Measurements from ENCODE around the gene PAWR. TPM values are rescaled to one million over a fixed set of nuclear protein-coding genes. Genes with fewer than 3 reads are reported as not detected.
"Not testable (repeated sequence)": the region's sequence is repeated elsewhere in the genome, so short reads cannot be mapped to it uniquely, and the experiment has no call there.

Gene PAWR
- total RNA-seq, 5 donors from 2014 or later (not counting 1 experiment from before 2014, with no cell fraction given) = 0.98 to 8.2 (median 6.1) TPM

DNA sequence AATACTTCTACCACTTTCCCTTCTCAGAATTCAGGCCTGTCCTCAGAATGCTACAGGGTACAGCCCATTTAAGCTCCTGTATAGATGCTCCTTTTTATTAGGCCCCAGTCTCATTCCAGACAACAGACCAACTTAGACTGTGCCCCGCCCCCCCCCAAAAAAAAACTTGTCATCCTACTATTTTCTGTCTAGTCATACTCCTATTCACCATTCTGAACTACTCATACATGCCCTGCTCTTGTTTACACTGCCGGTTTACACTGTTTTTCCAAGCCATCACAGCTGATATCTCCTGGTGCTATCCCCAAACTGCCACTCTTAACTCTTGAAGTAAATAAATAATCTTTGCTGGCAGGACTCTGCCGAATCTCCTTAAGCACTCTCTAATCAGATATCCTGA, 146.3 kb downstream of the PAWR start:
- H3K9me3 Mint-ChIP-seq; DNase-seq; H3K4me1 ChIP-seq (ENCODE audit: control insufficient read depth in 1 of 2, extremely low read depth in 1 of 2, insufficient read depth in 2 of 2, low read length in 2 of 2); H3K27me3 Mint-ChIP-seq; H3K4me3 Mint-ChIP-seq; H3K4me1 Mint-ChIP-seq; H3K36me3 Mint-ChIP-seq; POLR2A ChIA-PET; H3K4me3 ChIP-seq (ENCODE audit: control insufficient read depth in 1 of 2, extremely low read depth in 1 of 2, low read length in 1 of 2); H3K27ac Mint-ChIP-seq; H3K9me3 ChIP-seq; H3K36me3 ChIP-seq (ENCODE audit: control insufficient read depth in 2 of 2, extremely low read depth in 1 of 2, insufficient read depth in 1 of 2, low read length in 1 of 2); ATAC-seq (replicated peaks in 1 of 4); H3K27ac ChIP-seq (ENCODE audit: low read length); CTCF ChIA-PET; H3K27me3 ChIP-seq (replicated peaks in 1 of 2; ENCODE audit: control insufficient read depth in 2 of 2, extremely low read depth in 1 of 2, insufficient read depth in 2 of 2, low read length in 1 of 2): not testable (repeated sequence)
- no CpG with 5 or more reads among the region's 3 CpGs for WGBS (ENCODE audit: insufficient coverage)

- no peaks in the 10 kb centered on the region for H3K36me3 ChIP-seq (ENCODE audit: control insufficient read depth in 2 of 2, extremely low read depth in 1 of 2, insufficient read depth in 1 of 2, low read length in 1 of 2)
- H3K27me3 ChIP-seq (replicated peaks in 1 of 2; ENCODE audit: control insufficient read depth in 2 of 2, extremely low read depth in 1 of 2, insufficient read depth in 2 of 2, low read length in 1 of 2) = no peaks in the 10 kb centered on the region
- H3K27ac Mint-ChIP-seq = no peak overlapping the region
- no peaks in the 10 kb centered on the region for H3K4me1 Mint-ChIP-seq
- CTCF ChIA-PET = no interaction called here
- H3K4me1 ChIP-seq (ENCODE audit: control insufficient read depth in 1 of 2, extremely low read depth in 1 of 2, insufficient read depth in 2 of 2, low read length in 2 of 2) = no peaks in the 10 kb centered on the region
- H3K9me3 ChIP-seq = no peaks in the 10 kb centered on the region
- POLR2A ChIA-PET = no interaction called here
- H3K4me3 Mint-ChIP-seq = no peak overlapping the region
- DNase-seq = no peak
- H3K27me3 Mint-ChIP-seq = no peaks in the 10 kb centered on the region
- no peak for ATAC-seq (replicated peaks in 1 of 4)
- no peak overlapping the region for H3K4me3 ChIP-seq (ENCODE audit: control insufficient read depth in 1 of 2, extremely low read depth in 1 of 2, low read length in 1 of 2)
- no peak overlapping the region for H3K27ac ChIP-seq (ENCODE audit: low read length)
- whole genome bisulfite sequencing (ENCODE audit: insufficient coverage) = no CpG with 5 or more reads among the region's 3 CpGs
- no peaks in the 10 kb centered on the region for H3K9me3 Mint-ChIP-seq
- H3K36me3 Mint-ChIP-seq = no peaks in the 10 kb centered on the region
These were observed 153.1 kb downstream of the PAWR start for GRCh38 chr12:79537675-79538074.

- CTCF ChIA-PET = no interaction called here
These were observed 155.0 kb downstream of the PAWR start for GRCh38 chr12:79535751-79536150.

More at GRCh38 chr12:79535751-79536150, 155.0 kb downstream of the PAWR start:
- Mint-ChIP-seq H3K27me3 (no peaks in the 10 kb centered on the region), H3K9me3 (no peaks in the 10 kb centered on the region), H3K27ac (no peak overlapping the region), H3K4me1 (no peaks in the 10 kb centered on the region), H3K4me3 (no peak overlapping the region), H3K36me3 (no peaks in the 10 kb centered on the region)
- Histone ChIP-seq H3K27me3 (replicated peaks in 1 of 2; ENCODE audit: control insufficient read depth in 2 of 2, extremely low read depth in 1 of 2, insufficient read depth in 2 of 2, low read length in 1 of 2) (no peaks in the 10 kb centered on the region), H3K4me1 (ENCODE audit: control insufficient read depth in 1 of 2, extremely low read depth in 1 of 2, insufficient read depth in 2 of 2, low read length in 2 of 2) (no peaks in the 10 kb centered on the region), H3K9me3 (no peaks in the 10 kb centered on the region), H3K27ac (ENCODE audit: low read length) (no peak overlapping the region), H3K36me3 (ENCODE audit: control insufficient read depth in 2 of 2, extremely low read depth in 1 of 2, insufficient read depth in 1 of 2, low read length in 1 of 2) (no peaks in the 10 kb centered on the region), H3K4me3 (ENCODE audit: control insufficient read depth in 1 of 2, extremely low read depth in 1 of 2, low read length in 1 of 2) (no peak overlapping the region)
- WGBS (ENCODE audit: insufficient coverage) = no CpG with 5 or more reads among the region's 2 CpGs
- POLR2A ChIA-PET = interaction anchor here in 1 of 2 donors (0.7 kb wide), 1 partner anchor 290 kb away, joined by 3 read pairs; no protein-coding TSS in a partner anchor
- no peak for DNase-seq
- no peak for ATAC-seq (replicated peaks in 1 of 4)

Other genes with a start within 250 kb of the PAWR start
- 100 to 1,000 TPM in 2 of 5 donors, 10 to 100 TPM in 3; 84.8 to 109 (median 89.5) TPM for gene PPP1R12A, start 244.1 kb upstream of the PAWR start, total RNA-seq